ENCODE results near the gene HEATR5A.

DNA sequence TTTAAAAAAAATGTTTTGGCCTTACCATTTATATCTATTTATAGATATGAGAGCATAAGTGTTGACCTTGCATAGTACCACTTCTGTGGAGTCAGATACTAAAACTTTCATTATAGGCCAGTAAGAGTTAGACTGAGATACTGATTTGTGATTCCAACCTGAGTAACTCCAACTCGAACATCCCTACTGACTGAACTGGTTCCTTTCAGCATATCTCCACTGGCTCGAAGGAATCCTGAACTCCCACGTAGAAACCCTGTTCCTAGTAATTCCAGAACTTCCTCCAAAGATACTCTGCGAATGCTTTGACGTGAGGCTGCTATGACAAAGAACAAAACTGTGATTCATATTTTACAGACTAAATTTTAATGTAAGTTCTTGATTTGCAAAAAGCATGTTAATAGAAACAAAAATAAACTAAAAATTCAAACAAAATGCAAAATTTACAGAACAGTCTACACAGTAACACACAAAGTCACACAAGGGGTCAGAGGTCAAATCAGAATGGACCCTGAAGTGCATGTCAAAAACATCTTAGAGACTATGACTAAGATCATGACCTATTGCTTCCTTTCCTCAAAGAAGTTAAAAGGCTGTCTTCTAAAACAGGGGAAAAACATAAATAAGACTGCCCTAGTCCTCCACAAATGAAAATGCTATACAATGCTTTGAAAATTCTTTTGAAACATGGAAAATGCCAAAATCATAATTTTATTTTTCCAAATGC is 31.5 kb downstream of the HEATR5A start:
- TF ChIP-seq RARB (CRISPR knock-in tag; IDR thresholded peaks at IDR 0.05) (no peak), ZFP30 (CRISPR knock-in tag; IDR thresholded peaks at IDR 0.05) (no peak), ZNF8 (CRISPR knock-in tag; IDR thresholded peaks at IDR 0.05) (no peak)
- TF ChIP-seq, protein P1, sequence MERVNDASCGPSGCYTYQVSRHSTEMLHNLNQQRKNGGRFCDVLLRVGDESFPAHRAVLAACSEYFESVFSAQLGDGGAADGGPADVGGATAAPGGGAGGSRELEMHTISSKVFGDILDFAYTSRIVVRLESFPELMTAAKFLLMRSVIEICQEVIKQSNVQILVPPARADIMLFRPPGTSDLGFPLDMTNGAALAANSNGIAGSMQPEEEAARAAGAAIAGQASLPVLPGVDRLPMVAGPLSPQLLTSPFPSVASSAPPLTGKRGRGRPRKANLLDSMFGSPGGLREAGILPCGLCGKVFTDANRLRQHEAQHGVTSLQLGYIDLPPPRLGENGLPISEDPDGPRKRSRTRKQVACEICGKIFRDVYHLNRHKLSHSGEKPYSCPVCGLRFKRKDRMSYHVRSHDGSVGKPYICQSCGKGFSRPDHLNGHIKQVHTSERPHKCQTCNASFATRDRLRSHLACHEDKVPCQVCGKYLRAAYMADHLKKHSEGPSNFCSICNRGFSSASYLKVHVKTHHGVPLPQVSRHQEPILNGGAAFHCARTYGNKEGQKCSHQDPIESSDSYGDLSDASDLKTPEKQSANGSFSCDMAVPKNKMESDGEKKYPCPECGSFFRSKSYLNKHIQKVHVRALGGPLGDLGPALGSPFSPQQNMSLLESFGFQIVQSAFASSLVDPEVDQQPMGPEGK (CRISPR knock-in tag; IDR thresholded peaks at IDR 0.05; ENCODE audit: borderline replicate concordance) = no peak

Data from SK-N-SH treated with all-trans-retinoic acid at 6 μM for 48 hours (cell line).